OCI-LY3 (cell line): ENCODE data around the gene C2orf76.

Experiments used
- CTCF ChIP-seq: fragments of 200-600, 300-600 bp; sonication (generic); IDR thresholded peaks from 2 replicates; pipeline ENCODE4 v1.5.1; 2014; ENCODE audit warnings: antibody characterized with exemption, low read length, low read depth
- EZH2phosphoT487 ChIP-seq: fragments of 200-600 bp; shearing (Covaris generic); IDR thresholded peaks from 2 replicates; pipeline ENCODE4 v1.6.1; 2018; ENCODE audit warnings: antibody characterized with exemption, mixed run types, low read depth

- TF ChIP-seq CTCF (no peak), EZH2phosphoT487 (no peak)
These were observed 952 bp upstream of the C2orf76 start for GRCh38 chr2:119367472-119368099.
